Activated CD8-positive, alpha-beta T cell treated with anti-CD3 and anti-CD28 coated beads for 36 hours (primary cell): ENCODE results near the gene CCDC47. TPM values are rescaled to one million over a fixed set of nuclear protein-coding genes. Genes with fewer than 3 reads are reported as not detected.

ENCODE experiments used
- ATAC-seq: fragments of 200-7000 bp; cut with Tn5 transposase; one replicate; pipeline ENCODE4 v1.10.0; 2021; ENCODE audit warnings: mild to moderate bottlenecking, moderate library complexity
- CTCF ChIA-PET: fragments of 350-600 bp; sonication (Branson Sonifier 250); formaldehyde crosslinking; loops from one replicate; lab custom pipeline; 2021; ENCODE audit warnings: antibody characterized with exemption; lab: Charles Lee
- POLR2A ChIA-PET: fragments of 350-600 bp; sonication (Branson Sonifier 250); formaldehyde crosslinking; loops from one replicate; lab custom pipeline; 2021; ENCODE audit warnings: antibody characterized with exemption; lab: Charles Lee
- DNase-seq: peaks from one replicate; pipeline ENCODE4 v3.0.0-alpha.2; 2020
- H3K27ac Mint-ChIP-seq: one replicate; pipeline ENCODE4 v1.8.0; 2021; ENCODE audit warnings: mild to moderate bottlenecking, mixed read lengths
- H3K27me3 Mint-ChIP-seq: one replicate; pipeline ENCODE4 v1.8.0; 2021; ENCODE audit warnings: mixed read lengths
- H3K36me3 Mint-ChIP-seq: one replicate; pipeline ENCODE4 v1.8.0; 2021; ENCODE audit warnings: low read depth, mixed read lengths
- H3K4me1 Mint-ChIP-seq: one replicate; pipeline ENCODE4 v1.8.0; 2021; ENCODE audit warnings: low read depth, mixed read lengths
- H3K4me3 Mint-ChIP-seq: one replicate; pipeline ENCODE4 v1.8.0; 2021; ENCODE audit warnings: mild to moderate bottlenecking, moderate library complexity, mixed read lengths
- H3K9me3 Mint-ChIP-seq: one replicate; pipeline ENCODE4 v1.8.0; 2021; ENCODE audit warnings: mixed read lengths
- intact Hi-C: fragments of 100-400 bp; cut with micrococcal nuclease; formaldehyde crosslinking; loops from one replicate; pipeline ENCODE4 v1.10.0; 2022
- total RNA-seq, 2 experiments: library from RNA; stranded (reverse); gene quantifications; one replicate each; pipeline ENCODE4 v1.2.3, GENCODE V29; 2021
- TF ChIP-seq, protein P1 (sequence below): fragments of 200-600 bp; IDR thresholded peaks from one replicate; pipeline ENCODE4 v1.8.0; 2022; ENCODE audit warnings: antibody characterized with exemption, mild to moderate bottlenecking

CCDC47 gene
- total RNA-seq, 2 experiments from 2014 or later: 63.0 to 64.4 TPM

DNA sequence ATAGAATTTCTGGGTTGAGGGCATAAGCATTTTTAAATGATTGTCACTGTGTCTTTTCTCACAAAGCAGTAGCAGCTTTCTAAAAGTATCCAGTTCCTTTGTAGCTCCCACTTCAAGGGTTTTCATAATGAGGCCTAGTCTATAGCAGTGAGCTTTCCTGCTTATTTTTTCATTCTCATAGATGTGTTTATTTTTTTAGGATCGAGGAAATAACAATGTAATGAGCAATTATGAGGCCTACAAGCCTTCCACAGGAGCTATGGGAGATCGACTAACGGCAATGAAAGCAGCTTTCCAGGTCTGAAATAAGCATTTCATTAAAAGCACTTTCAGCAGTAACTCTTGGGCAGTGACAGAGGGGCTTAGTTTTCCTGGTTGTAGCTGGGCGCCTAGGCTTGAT, 43.3 kb upstream of the CCDC47 start:
- Mint-ChIP-seq H3K27ac (peak overlapping the region; percentile 11), H3K36me3 (peaks cover 81% of the 10 kb centered on the region), H3K4me3 (no peak overlapping the region), H3K27me3 (no peaks in the 10 kb centered on the region), H3K9me3 (no peaks in the 10 kb centered on the region), H3K4me1 (peaks cover 6% of the 10 kb centered on the region)
- ChIA-PET CTCF (interaction anchor here (0.7 to 2.5 kb wide), 4 partner anchors 12 to 134 kb away, joined by 3 to 6 read pairs (median 3); no protein-coding TSS in a partner anchor), POLR2A (interaction anchor here (0.8 to 1.5 kb wide), 4 partner anchors 10 to 42 kb away, joined by 3 to 7 read pairs (median 4); partner anchors contain the start of gene PSMC5)
- no peak for ATAC-seq
- no peak for DNase-seq
- intact Hi-C loops: no loop called here
- TF ChIP-seq, protein P1, sequence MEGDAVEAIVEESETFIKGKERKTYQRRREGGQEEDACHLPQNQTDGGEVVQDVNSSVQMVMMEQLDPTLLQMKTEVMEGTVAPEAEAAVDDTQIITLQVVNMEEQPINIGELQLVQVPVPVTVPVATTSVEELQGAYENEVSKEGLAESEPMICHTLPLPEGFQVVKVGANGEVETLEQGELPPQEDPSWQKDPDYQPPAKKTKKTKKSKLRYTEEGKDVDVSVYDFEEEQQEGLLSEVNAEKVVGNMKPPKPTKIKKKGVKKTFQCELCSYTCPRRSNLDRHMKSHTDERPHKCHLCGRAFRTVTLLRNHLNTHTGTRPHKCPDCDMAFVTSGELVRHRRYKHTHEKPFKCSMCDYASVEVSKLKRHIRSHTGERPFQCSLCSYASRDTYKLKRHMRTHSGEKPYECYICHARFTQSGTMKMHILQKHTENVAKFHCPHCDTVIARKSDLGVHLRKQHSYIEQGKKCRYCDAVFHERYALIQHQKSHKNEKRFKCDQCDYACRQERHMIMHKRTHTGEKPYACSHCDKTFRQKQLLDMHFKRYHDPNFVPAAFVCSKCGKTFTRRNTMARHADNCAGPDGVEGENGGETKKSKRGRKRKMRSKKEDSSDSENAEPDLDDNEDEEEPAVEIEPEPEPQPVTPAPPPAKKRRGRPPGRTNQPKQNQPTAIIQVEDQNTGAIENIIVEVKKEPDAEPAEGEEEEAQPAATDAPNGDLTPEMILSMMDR: no peak

DNA sequence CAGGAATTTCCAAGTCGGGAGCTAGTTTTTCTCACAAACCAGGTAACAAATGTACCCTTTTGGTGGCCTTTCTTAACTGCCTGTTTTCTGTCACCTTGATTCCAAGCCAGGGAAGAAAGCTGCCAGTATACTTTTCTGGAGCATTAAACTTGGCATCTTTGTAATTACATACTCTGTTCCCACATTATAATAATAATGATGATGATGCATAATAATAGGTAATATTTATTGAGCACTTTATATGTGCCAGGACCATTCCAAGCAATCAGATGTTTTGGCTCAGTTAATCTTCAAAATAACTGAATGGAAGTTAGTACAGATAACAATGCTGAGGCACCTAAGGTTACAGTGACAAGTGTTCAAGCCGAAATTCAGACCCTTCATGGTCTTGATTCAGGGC, 42.7 kb upstream of the CCDC47 start:
- H3K27ac Mint-ChIP-seq: no peak overlapping the region

DNA sequence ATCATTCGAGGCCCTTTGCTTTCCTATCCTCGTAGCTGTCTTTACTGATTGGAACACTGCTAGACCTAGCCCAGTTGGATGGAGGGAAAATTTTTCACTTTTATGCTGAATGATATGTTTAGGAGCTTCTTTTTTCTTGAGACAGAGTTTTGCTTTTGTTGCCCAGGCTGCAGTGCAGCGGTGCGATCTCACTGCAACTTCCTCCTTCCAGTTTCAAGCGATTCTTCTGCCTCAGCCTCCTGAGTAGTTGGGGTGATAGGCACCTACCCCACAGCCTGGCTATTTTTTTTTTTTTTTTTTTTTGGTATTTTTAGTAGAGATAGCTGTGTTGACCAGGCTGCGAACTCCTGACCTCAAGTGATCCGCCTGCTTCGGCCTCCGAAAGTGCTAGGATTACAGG, 36.6 kb upstream of the CCDC47 start:
- CTCF ChIA-PET: interaction anchor here (0.6 kb wide), 1 partner anchor 74 kb away, joined by 3 read pairs; no protein-coding TSS in a partner anchor
- DNase-seq: no peak
- Mint-ChIP-seq H3K36me3 (peaks cover 69% of the 10 kb centered on the region), H3K27me3 (no peaks in the 10 kb centered on the region), H3K4me1 (peaks cover 15% of the 10 kb centered on the region), H3K9me3 (no peaks in the 10 kb centered on the region), H3K27ac (no peak overlapping the region), H3K4me3 (no peak overlapping the region)
- intact Hi-C loops: no loop called here
- POLR2A ChIA-PET: interaction anchor here (1.2 to 3.7 kb wide), 5 partner anchors 10 to 37 kb away, joined by 3 to 21 read pairs (median 9); partner anchors contain the start of genes CCDC47 and DDX42
- no peak for ATAC-seq
- TF ChIP-seq, protein P1: no peak

More for the DNA sequence above, 42.7 kb upstream of the CCDC47 start:
- Mint-ChIP-seq H3K27me3 (no peaks in the 10 kb centered on the region), H3K4me3 (no peak overlapping the region), H3K4me1 (peaks cover 5% of the 10 kb centered on the region), H3K9me3 (no peaks in the 10 kb centered on the region), H3K36me3 (peaks cover 81% of the 10 kb centered on the region)
- no peak for DNase-seq
- POLR2A ChIA-PET: interaction anchor here (0.9 to 1.5 kb wide), 2 partner anchors 10 to 15 kb away, joined by 4 to 7 read pairs; partner anchors contain the start of gene PSMC5
- CTCF ChIA-PET: interaction anchor here (1.1 to 2.5 kb wide), 3 partner anchors 12 to 134 kb away, joined by 3 to 6 read pairs (median 3); no protein-coding TSS in a partner anchor
- TF ChIP-seq, protein P1: no peak
- intact Hi-C loops: no loop called here
- no peak for ATAC-seq

DNA sequence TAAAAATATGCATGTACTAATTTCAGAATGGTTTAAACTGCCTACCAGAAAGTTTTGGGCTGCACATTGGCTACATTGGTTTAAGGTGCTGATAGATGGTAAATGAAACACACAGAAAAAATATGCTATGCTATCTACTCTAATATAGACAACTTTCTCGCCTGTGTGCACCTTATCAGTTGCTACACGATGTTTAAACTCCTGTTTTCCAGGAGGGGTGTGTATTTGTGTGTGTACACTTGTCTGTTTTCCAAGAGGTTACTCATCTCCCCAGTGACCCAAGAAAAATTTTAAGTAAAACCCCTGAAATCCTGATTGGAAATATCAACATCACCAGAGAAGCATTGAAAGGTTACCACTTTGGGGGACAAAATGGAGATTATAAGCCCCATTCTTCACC, 32.2 kb upstream of the CCDC47 start:
- H3K4me1 Mint-ChIP-seq: peaks cover 15% of the 10 kb centered on the region
- POLR2A ChIA-PET: interaction anchor here (1.7 kb wide), 1 partner anchor 15 kb away, joined by 5 read pairs; no protein-coding TSS in a partner anchor
- no peak for DNase-seq
- no peak for ATAC-seq
- no peaks in the 10 kb centered on the region for H3K9me3 Mint-ChIP-seq
- TF ChIP-seq, protein P1: no peak
- H3K27ac Mint-ChIP-seq: peak overlapping the region; percentile 48
- intact Hi-C loops: no loop called here
- peaks cover 53% of the 10 kb centered on the region for H3K36me3 Mint-ChIP-seq
- H3K27me3 Mint-ChIP-seq: no peaks in the 10 kb centered on the region
- no peak overlapping the region for H3K4me3 Mint-ChIP-seq
- CTCF ChIA-PET: no interaction called here

DNA sequence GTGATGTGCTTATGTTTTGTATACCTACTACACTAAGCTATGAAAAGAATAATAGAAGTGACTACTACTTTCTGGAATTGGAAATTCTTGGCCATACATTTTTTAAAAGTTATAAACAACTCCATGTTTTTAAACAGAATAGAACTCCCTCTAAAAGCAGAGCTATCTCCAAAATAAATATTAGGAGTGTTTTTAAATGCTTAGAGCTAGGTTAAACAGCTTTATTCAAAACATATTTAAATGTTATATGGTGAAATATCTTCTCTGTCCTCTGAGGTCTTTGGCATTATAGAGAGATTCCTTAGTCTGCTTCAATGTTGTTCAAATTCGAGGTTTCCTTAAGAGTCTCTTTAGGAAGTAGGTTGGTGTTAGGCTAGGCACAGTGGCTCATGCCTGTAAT, 30.9 kb upstream of the CCDC47 start:
- TF ChIP-seq, protein P1: no peak
- POLR2A ChIA-PET: interaction anchor here (1.4 to 1.7 kb wide), 3 partner anchors 17 to 34 kb away, joined by 3 to 5 read pairs (median 3); partner anchors contain the start of gene PSMC5
- intact Hi-C loops: no loop called here

More for the DNA sequence above, 30.9 kb upstream of the CCDC47 start:
- H3K9me3 Mint-ChIP-seq: no peaks in the 10 kb centered on the region
- H3K27ac Mint-ChIP-seq: peak overlapping the region; percentile 14
- DNase-seq (no peak), ATAC-seq (no peak)
- peaks cover 56% of the 10 kb centered on the region for H3K36me3 Mint-ChIP-seq
- H3K4me1 Mint-ChIP-seq: peaks cover 15% of the 10 kb centered on the region
- H3K27me3 Mint-ChIP-seq: no peaks in the 10 kb centered on the region
- no peak overlapping the region for H3K4me3 Mint-ChIP-seq
- CTCF ChIA-PET: interaction anchor here (0.7 to 1.8 kb wide), 6 partner anchors 12 to 77 kb away, joined by 3 to 6 read pairs (median 4); no protein-coding TSS in a partner anchor
